Progenitor cell of endocrine pancreas (in vitro differentiated cells): ENCODE data around the gene GTPBP6. TPM values are rescaled to one million over a fixed set of nuclear protein-coding genes. Genes with fewer than 3 reads are reported as not detected.

ENCODE experiments used
- DNase-seq: peaks from one replicate; pipeline ENCODE4 v3.0.0; 2021; ENCODE audit warnings: low spot score; ENCODE audit not compliant: unreplicated experiment
- H3K27ac Mint-ChIP-seq: 2 replicates; pipeline ENCODE4 v1.8.0; 2021; ENCODE audit warnings: mild to moderate bottlenecking, moderate library complexity, mixed read lengths
- H3K27me3 Mint-ChIP-seq: 2 replicates; pipeline ENCODE4 v1.8.0; 2021; ENCODE audit warnings: mixed read lengths
- H3K36me3 Mint-ChIP-seq: 2 replicates; pipeline ENCODE4 v1.8.0; 2022; ENCODE audit warnings: mixed read lengths; ENCODE audit not compliant: insufficient read depth
- H3K4me1 Mint-ChIP-seq: 2 replicates; pipeline ENCODE4 v1.8.0; 2021; ENCODE audit warnings: low read depth, mixed read lengths
- H3K4me3 Mint-ChIP-seq: 2 replicates; pipeline ENCODE4 v1.8.0; 2021; ENCODE audit warnings: low read depth, mild to moderate bottlenecking, moderate library complexity, mixed read lengths
- H3K9me3 Mint-ChIP-seq: 2 replicates; pipeline ENCODE4 v1.8.0; 2021; ENCODE audit warnings: low read depth, mixed read lengths
- CTCF ChIP-seq: fragments of 200-600 bp; sonication (generic); IDR thresholded peaks from one replicate; pipeline ENCODE4 v1.5.0; 2021; ENCODE audit warnings: antibody characterized with exemption, mild to moderate bottlenecking; ENCODE audit not compliant: unreplicated experiment
- total RNA-seq: library from RNA; stranded (reverse); gene quantifications from 2 replicates; pipeline ENCODE4 v1.2.1, GENCODE V29; 2021

Gene GTPBP6
- total RNA-seq, 1 donor from 2014 or later = 72.7 TPM

- no peaks in the 10 kb centered on the region for H3K4me1 Mint-ChIP-seq
- H3K27ac Mint-ChIP-seq = peak overlapping the region; percentile 82
- DNase-seq = no peak
- no peak for TF ChIP-seq CTCF
- peaks cover 45% of the 10 kb centered on the region for H3K36me3 Mint-ChIP-seq
- peaks cover 10% of the 10 kb centered on the region for H3K9me3 Mint-ChIP-seq
- no peaks in the 10 kb centered on the region for H3K27me3 Mint-ChIP-seq
- no peak overlapping the region for H3K4me3 Mint-ChIP-seq
Observed at GRCh38 chrX:337331-337831, 18.8 kb upstream of the GTPBP6 start.

- Mint-ChIP-seq H3K4me1 (no peaks in the 10 kb centered on the region), H3K27ac (no peak overlapping the region), H3K27me3 (no peaks in the 10 kb centered on the region), H3K36me3 (peaks cover 38% of the 10 kb centered on the region), H3K9me3 (peaks cover 7% of the 10 kb centered on the region), H3K4me3 (no peak overlapping the region)
- no peak for DNase-seq
- no peak for TF ChIP-seq CTCF
Observed at GRCh38 chrX:336227-336626, 17.6 kb upstream of the GTPBP6 start.

- no peaks in the 10 kb centered on the region for H3K4me1 Mint-ChIP-seq
- DNase-seq = no peak
- H3K27ac Mint-ChIP-seq = no peak overlapping the region
- H3K9me3 Mint-ChIP-seq = peaks cover 7% of the 10 kb centered on the region
- TF ChIP-seq CTCF = no peak
- no peak overlapping the region for H3K4me3 Mint-ChIP-seq
- H3K36me3 Mint-ChIP-seq = peaks cover 37% of the 10 kb centered on the region
- H3K27me3 Mint-ChIP-seq = no peaks in the 10 kb centered on the region
Observed at GRCh38 chrX:335758-336155, 17.2 kb upstream of the GTPBP6 start.

- no peak overlapping the region for H3K4me3 Mint-ChIP-seq
- H3K27ac Mint-ChIP-seq = no peak overlapping the region
- no peaks in the 10 kb centered on the region for H3K27me3 Mint-ChIP-seq
- H3K36me3 Mint-ChIP-seq = peaks cover 35% of the 10 kb centered on the region
- no peak for TF ChIP-seq CTCF
- no peaks in the 10 kb centered on the region for H3K4me1 Mint-ChIP-seq
- H3K9me3 Mint-ChIP-seq = peaks cover 7% of the 10 kb centered on the region
- DNase-seq = no peak
Observed at GRCh38 chrX:334971-335757, 16.6 kb upstream of the GTPBP6 start.

GRCh38 chrX:334331-334891, 15.8 kb upstream of the GTPBP6 start:
- no peaks in the 10 kb centered on the region for H3K4me1 Mint-ChIP-seq
- no peak overlapping the region for H3K27ac Mint-ChIP-seq
- peaks cover 7% of the 10 kb centered on the region for H3K9me3 Mint-ChIP-seq
- DNase-seq = no peak
- H3K36me3 Mint-ChIP-seq = peaks cover 35% of the 10 kb centered on the region
- H3K4me3 Mint-ChIP-seq = no peak overlapping the region
- no peak for TF ChIP-seq CTCF
- no peaks in the 10 kb centered on the region for H3K27me3 Mint-ChIP-seq
